SK-N-MC (cell line): ENCODE measurements around the gene B4GALT1.

Experiments
- DNase-seq: peaks from one replicate; pipeline ENCODE4 v3.0.0-alpha.2; 2011; ENCODE audit warnings: low read depth, low spot score
- H3K27ac ChIP-seq: fragments of 200-600 bp; sonication (generic); 2 replicates; pipeline ENCODE4 v1.5.1; 2016; ENCODE audit warnings: mixed run types
- H3K36me3 ChIP-seq: fragments of 200-600 bp; sonication (generic); 2 replicates; pipeline ENCODE4 v1.6.1; 2017; ENCODE audit warnings: antibody characterized with exemption, low read length, mixed read lengths; ENCODE audit not compliant: insufficient read depth
- H3K4me3 ChIP-seq: fragments of 200-600 bp; sonication (generic); 2 replicates; pipeline ENCODE4 v1.5.1; 2016
- H3K9ac ChIP-seq: fragments of 200-600 bp; sonication (generic); 2 replicates; pipeline ENCODE4 v1.8.0; 2017; ENCODE audit warnings: mixed run types, mixed read lengths; ENCODE audit not compliant: insufficient read length
- H3K9me3 ChIP-seq: fragments of 200-600 bp; sonication (generic); 2 replicates; pipeline ENCODE4 v1.6.1; 2017; ENCODE audit warnings: low read depth, mild to moderate bottlenecking, antibody characterized with exemption, low read length, moderate library complexity, mixed read lengths
- EZH2 ChIP-seq: fragments of 200-600 bp; sonication (generic); IDR thresholded peaks from one replicate; pipeline ENCODE4 v1.6.1; 2017; ENCODE audit warnings: antibody characterized with exemption
- FOXP2 ChIP-seq: optimal IDR thresholded peaks from 2 replicates; pipeline ENCODE3; 2011; ENCODE audit warnings: mild to moderate bottlenecking, moderate library complexity; ENCODE audit not compliant: insufficient read depth; ENCODE audit errors: extremely low read length, control extremely low read depth
- POLR2AphosphoS5 ChIP-seq: IDR thresholded peaks from 2 replicates; pipeline ENCODE4 v1.6.1; 2012; ENCODE audit warnings: mild to moderate bottlenecking, low read depth, low read length, borderline replicate concordance

Gene B4GALT1

GRCh38 chr9:33131790-33132772 is 35.1 kb downstream of the B4GALT1 start:
- Histone ChIP-seq H3K9ac (no peak overlapping the region), H3K9me3 (no peaks in the 10 kb centered on the region), H3K27ac (no peak overlapping the region), H3K36me3 (peaks cover 10% of the 10 kb centered on the region; the same call in 1 of the 2 replicates), H3K4me3 (no peak overlapping the region)
- DNase-seq: no peak
- TF ChIP-seq FOXP2 (no peak), EZH2 (no peak), POLR2AphosphoS5 (no peak)

- Histone ChIP-seq H3K27ac (no peak overlapping the region), H3K9me3 (no peaks in the 10 kb centered on the region), H3K4me3 (no peak overlapping the region), H3K9ac (no peak overlapping the region), H3K36me3 (peaks cover 10% of the 10 kb centered on the region; the same call in 1 of the 2 replicates)
- TF ChIP-seq FOXP2: no peak
- TF ChIP-seq POLR2AphosphoS5: no peak
- TF ChIP-seq EZH2: no peak
- no peak for DNase-seq
Measured at GRCh38 chr9:33130961-33131789, 36.0 kb downstream of the B4GALT1 start.

- H3K27ac ChIP-seq: no peak overlapping the region
Measured at GRCh38 chr9:33129886-33130881, 37.0 kb downstream of the B4GALT1 start.

GRCh38 chr9:33129251-33129885 is 37.8 kb downstream of the B4GALT1 start:
- Histone ChIP-seq H3K36me3 (peaks cover 10% of the 10 kb centered on the region; the same call in 1 of the 2 replicates), H3K27ac (no peak overlapping the region), H3K9ac (no peak overlapping the region), H3K4me3 (no peak overlapping the region), H3K9me3 (no peaks in the 10 kb centered on the region)
- no peak for DNase-seq
- TF ChIP-seq EZH2 (no peak), POLR2AphosphoS5 (no peak), FOXP2 (no peak)

More at GRCh38 chr9:33129886-33130881, 37.0 kb downstream of the B4GALT1 start:
- H3K4me3 ChIP-seq: no peak overlapping the region
- peaks cover 10% of the 10 kb centered on the region; the same call in 1 of the 2 replicates for H3K36me3 ChIP-seq
- TF ChIP-seq FOXP2 (no peak), EZH2 (no peak), POLR2AphosphoS5 (no peak)
- no peaks in the 10 kb centered on the region for H3K9me3 ChIP-seq
- no peak for DNase-seq
- no peak overlapping the region for H3K9ac ChIP-seq

- H3K27ac ChIP-seq: no peak overlapping the region
- peaks cover 4% of the 10 kb centered on the region; the same call in 1 of the 2 replicates for H3K36me3 ChIP-seq
- no peak overlapping the region for H3K9ac ChIP-seq
- no peak overlapping the region for H3K4me3 ChIP-seq
- TF ChIP-seq EZH2 (no peak), POLR2AphosphoS5 (no peak), FOXP2 (no peak)
- no peak for DNase-seq
- H3K9me3 ChIP-seq: no peaks in the 10 kb centered on the region
Measured at GRCh38 chr9:33128570-33128969, 38.6 kb downstream of the B4GALT1 start.

GRCh38 chr9:33127881-33128280 is 39.3 kb downstream of the B4GALT1 start:
- Histone ChIP-seq H3K27ac (no peak overlapping the region), H3K4me3 (no peak overlapping the region), H3K9me3 (no peaks in the 10 kb centered on the region), H3K36me3 (no peaks in the 10 kb centered on the region; the same call in 1 of the 2 replicates), H3K9ac (no peak overlapping the region)
- TF ChIP-seq EZH2 (no peak), FOXP2 (no peak), POLR2AphosphoS5 (no peak)
- DNase-seq: no peak
